GM19023 (cell line): ENCODE results near the gene STX10.
"Not testable (repeated sequence)": the region's sequence is repeated elsewhere in the genome, so short reads cannot be mapped to it uniquely, and the experiment has no call there.

Experiments used
- ATAC-seq: cut with Tn5 transposase; IDR thresholded peaks from one replicate; pipeline ENCODE4 v1.9.1; 2021; ENCODE audit warnings: mild to moderate bottlenecking, moderate library complexity; ENCODE audit not compliant: unreplicated experiment

STX10 gene

DNA sequence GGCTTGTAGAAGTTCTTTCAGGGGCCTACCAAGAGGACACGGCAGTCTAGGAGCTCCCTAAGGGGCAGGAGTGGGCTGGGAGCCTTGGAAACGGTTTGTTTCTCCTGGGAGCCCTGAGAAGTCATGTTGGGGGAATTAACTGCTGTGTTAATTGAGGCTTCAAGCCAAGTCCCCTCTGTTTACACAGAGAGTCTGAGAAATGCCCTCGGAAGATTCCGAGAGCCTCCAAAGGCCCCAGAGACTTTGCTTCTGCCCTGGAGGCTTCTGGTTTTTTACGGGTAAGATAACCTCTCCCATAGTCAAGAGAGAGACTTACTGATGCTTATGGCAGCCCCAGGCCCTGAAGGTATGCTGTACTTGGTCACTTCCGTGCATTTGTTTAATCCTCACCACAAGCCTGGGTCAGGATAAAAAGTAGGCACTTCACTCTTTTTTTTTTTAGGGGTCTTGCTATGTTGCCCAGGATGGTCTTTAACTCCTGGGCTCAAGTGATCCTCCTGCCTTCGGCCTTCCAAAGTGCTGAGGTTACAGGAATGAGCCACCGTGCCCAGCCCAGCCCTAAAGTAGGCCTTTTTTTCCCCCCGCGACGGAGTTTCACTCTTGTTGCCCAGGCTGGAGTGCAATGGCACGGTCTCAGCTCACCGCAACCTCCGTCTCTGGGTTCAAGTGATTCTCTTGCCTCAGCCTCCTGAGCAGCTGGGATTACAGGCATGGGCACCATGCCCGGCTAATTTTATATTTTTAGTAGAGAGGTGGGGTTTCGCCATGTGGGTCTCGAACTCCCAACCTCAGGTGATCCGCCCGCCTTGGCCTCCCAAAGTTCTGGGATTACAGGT is 15.2 kb upstream of the STX10 start:
- ATAC-seq, result no peak

- ATAC-seq, result no peak
Observed at GRCh38 chr19:13164343-13165161, 14.4 kb upstream of the STX10 start.

GRCh38 chr19:13163609-13164342 is 13.6 kb upstream of the STX10 start:
- ATAC-seq, result no peak

DNA sequence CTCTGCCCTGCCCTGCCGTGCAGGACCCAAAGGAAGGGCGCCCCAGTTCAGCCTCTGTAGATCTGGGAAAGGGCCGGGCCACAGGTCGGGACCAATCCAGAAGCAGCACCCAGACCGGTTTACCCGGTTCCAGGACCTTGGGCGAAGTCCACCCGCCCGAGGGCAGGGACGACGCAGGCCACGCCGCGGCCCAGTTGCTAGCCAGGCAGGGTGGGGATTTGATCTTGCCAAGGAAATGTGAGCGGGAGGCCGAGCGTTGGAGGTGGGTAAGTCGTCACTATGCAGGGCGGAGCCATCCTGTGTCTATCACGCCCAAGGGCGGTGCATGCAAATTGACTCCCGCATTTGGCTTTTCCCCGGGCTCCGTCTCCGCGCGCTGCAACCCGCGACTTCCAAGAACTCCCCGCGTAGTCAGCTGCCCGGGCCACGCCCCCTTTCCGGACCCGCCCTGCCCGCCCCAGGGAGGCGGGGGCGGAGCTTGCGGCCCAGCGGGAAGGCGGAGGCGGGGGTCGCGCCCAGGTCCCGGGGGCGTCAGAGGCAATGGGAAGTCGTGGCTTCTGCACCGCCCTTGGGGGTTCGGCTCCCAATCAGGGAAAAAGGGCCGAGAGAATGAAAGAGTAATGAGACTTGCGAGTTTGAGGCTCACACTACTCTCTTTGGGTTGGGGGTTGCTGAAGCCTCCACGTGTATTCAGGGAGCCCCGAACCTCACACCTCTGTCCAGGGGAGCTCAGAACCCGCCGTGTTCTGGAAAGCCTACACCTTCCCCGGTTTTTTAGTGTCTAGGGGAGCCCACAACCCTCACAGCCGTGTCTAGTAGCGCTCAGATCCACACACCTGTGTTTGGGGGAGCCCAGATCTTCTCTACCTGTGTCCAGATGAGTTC is 12.8 kb upstream of the STX10 start:
- ATAC-seq, result no peak

DNA sequence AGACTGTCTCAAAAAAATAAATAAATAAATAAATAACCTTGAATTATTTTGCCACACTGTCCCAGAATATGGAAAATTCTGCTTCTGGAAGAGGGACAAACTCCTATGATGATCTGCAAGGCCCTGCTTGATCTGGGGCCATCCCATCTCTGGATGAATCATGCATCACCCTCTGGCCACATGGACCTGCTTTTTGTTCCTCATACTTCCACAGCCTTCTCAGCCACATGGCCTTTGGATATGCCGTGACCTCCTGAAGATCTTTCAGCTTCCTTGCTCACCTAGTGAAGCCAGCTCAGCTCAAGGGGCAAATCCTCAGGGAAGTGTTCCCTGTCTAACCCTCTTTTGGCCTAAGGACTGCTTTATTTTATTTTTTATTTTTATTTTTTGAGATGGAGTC is 10.4 kb upstream of the STX10 start:
- ATAC-seq, result no peak

- ATAC-seq, result no peak
Observed at GRCh38 chr19:13159713-13160112, 9.5 kb upstream of the STX10 start.

- no peak for ATAC-seq
Observed at GRCh38 chr19:13155472-13156359, 5.5 kb upstream of the STX10 start.

GRCh38 chr19:13154911-13155471 is 4.8 kb upstream of the STX10 start:
- no peak for ATAC-seq

- ATAC-seq, result no peak
Observed at GRCh38 chr19:13154241-13154778, 4.1 kb upstream of the STX10 start.

GRCh38 chr19:13153569-13154240 is 3.5 kb upstream of the STX10 start:
- ATAC-seq, result no peak

- peak; percentile 38 for ATAC-seq
Observed at GRCh38 chr19:13152974-13153568, 2.9 kb upstream of the STX10 start.

DNA sequence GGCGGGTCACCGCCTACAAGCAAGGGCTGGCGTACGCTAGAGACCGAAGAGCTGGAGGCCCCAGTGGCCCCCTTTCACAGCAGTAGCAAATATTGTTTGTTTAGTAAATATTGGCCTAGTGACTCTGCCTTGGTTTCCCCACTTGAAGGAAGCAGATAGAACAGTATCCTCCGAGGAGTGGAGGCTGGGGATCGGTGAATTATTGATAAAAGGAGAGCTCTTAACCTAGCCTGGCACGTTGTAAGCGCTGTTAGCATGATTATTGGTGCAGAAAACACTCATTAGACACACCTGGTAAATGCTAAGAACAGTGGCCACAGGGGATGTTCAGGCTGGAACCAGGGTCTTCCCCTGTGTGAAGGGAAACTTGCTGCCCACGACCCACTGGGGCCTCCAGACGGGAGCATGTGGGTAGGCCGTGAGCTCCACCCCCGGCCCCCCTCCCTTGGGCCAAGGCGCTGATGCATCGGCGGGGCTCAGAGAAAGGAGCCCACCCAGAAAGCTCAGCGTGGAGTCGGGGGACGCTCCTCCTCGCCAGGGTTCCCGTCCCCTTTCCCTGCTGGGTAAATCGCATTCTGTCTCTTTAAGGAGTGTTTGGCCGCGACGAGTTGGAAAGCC is 2.3 kb upstream of the STX10 start:
- peak; percentile 11 for ATAC-seq

- ATAC-seq, result peak; percentile 34
Observed at GRCh38 chr19:13151605-13152355, 1.6 kb upstream of the STX10 start.

DNA sequence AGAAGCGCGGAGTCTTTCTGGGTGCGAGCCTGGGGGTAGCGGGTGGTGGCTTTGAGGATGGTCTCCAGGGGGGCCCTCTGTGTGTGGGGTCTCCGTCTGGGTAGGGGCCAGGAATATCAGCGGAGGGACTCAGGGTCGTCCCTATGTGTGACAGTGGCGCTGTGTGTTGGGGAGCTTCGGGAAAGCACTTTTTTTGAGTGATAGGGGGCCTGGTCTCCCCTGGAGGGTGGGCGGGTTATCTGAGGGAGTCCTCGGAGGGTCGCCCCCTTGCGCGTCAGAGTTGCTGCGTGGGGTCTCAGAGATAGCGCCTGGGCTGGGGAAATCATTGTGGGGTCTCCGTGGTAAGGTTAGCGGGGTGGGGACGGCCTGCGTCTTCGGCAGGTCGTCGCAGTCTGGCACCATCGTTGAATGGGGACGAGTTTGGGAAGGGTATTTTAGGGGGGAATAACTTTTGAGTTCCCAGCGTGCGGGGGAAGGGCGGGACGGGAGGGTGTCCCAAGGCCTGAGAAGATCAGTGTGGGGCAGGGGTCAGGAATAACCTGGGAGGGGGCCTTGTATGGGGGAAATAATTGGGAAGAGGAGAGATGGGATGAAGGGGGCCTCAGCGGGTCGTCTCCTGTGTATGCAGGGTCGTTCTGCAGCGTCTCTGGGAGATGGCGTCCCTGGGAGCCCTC is 893 bp upstream of the STX10 start:
- ATAC-seq, result peak; percentile 1

GRCh38 chr19:13149628-13150186 is 468 bp downstream of the STX10 start:
- no peak for ATAC-seq

DNA sequence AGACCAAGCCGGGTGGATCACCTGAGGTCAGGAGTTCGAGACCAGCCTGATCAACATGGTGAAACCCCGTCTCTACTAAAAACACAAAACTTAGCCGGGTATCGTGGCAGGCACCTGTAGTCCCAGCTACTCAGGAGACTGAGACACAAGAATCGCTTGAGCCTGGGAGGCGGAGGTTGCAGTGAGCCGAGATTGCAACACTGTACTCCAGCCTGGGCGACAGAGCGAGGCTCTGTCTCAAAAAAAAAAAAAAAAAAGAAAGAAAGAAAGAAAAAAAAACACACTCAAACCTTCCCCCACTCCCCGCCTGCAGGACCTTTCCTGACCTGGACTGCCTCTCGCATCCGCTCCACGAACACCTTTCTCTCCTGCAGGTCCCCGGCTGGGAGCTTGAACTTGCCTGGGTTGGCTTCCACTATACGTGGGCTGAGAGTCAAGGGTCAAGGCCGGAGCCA is 975 bp downstream of the STX10 start:
- ATAC-seq, result not testable (repeated sequence)
